BE2C (cell line): ENCODE results near the gene NR0B1.

ENCODE experiments used
- DNase-seq: peaks from one replicate; pipeline ENCODE4 v3.0.0-alpha.2; 2020
- H3K27me3 ChIP-seq: fragments of 250-450 bp; sonication (Bioruptor Pico); 2 replicates; pipeline ENCODE4 v1.5.1; 2020; ENCODE audit warnings: mild to moderate bottlenecking
- H3K36me3 ChIP-seq: fragments of 250-450 bp; sonication (Bioruptor Pico); 2 replicates; pipeline ENCODE4 v1.5.1; 2020; ENCODE audit warnings: mild to moderate bottlenecking
- H3K4me1 ChIP-seq: fragments of 250-450 bp; sonication (Bioruptor Pico); 2 replicates; pipeline ENCODE4 v1.5.1; 2020
- H3K4me3 ChIP-seq: 2 replicates; pipeline ENCODE4 v1.5.1; 2011; ENCODE audit warnings: low read depth, low read length
- H3K9me3 ChIP-seq: fragments of 250-450 bp; sonication (Bioruptor Pico); 2 replicates; pipeline ENCODE4 v1.5.1; 2020
- CTCF ChIP-seq: IDR thresholded peaks from 2 replicates; pipeline ENCODE4 v1.5.1; 2012; ENCODE audit warnings: mild to moderate bottlenecking, low read depth, low read length

The NR0B1 gene

GRCh38 chrX:30261012-30261411 is 48.2 kb downstream of the NR0B1 start:
- no peak for TF ChIP-seq CTCF
- Histone ChIP-seq H3K9me3 (no peaks in the 10 kb centered on the region), H3K4me3 (no peak overlapping the region)

GRCh38 chrX:30259927-30260326 is 49.3 kb downstream of the NR0B1 start:
- Histone ChIP-seq H3K4me1 (no peaks in the 10 kb centered on the region), H3K4me3 (no peak overlapping the region), H3K9me3 (no peaks in the 10 kb centered on the region), H3K27me3 (no peaks in the 10 kb centered on the region), H3K36me3 (no peaks in the 10 kb centered on the region)
- DNase-seq: no peak
- no peak for TF ChIP-seq CTCF

More at GRCh38 chrX:30261012-30261411, 48.2 kb downstream of the NR0B1 start:
- Histone ChIP-seq H3K36me3 (no peaks in the 10 kb centered on the region), H3K27me3 (no peaks in the 10 kb centered on the region), H3K4me1 (no peaks in the 10 kb centered on the region)
- DNase-seq: no peak
